ENCODE results near the gene ZMYM2.

ZMYM2 gene

GRCh38 chr13:20132052-20132634, 173.6 kb downstream of the ZMYM2 start:
- FAIRE-seq = no peak
- no peak for DNase-seq (ENCODE audit: insufficient read length, low spot score)
- no peak for TF ChIP-seq POLR2A (IDR thresholded peaks at IDR 0.05; ENCODE audit: low read depth, low read length)

- FAIRE-seq = no peak
Observed at GRCh38 chr13:20134732-20135131, 176.2 kb downstream of the ZMYM2 start.

DNA sequence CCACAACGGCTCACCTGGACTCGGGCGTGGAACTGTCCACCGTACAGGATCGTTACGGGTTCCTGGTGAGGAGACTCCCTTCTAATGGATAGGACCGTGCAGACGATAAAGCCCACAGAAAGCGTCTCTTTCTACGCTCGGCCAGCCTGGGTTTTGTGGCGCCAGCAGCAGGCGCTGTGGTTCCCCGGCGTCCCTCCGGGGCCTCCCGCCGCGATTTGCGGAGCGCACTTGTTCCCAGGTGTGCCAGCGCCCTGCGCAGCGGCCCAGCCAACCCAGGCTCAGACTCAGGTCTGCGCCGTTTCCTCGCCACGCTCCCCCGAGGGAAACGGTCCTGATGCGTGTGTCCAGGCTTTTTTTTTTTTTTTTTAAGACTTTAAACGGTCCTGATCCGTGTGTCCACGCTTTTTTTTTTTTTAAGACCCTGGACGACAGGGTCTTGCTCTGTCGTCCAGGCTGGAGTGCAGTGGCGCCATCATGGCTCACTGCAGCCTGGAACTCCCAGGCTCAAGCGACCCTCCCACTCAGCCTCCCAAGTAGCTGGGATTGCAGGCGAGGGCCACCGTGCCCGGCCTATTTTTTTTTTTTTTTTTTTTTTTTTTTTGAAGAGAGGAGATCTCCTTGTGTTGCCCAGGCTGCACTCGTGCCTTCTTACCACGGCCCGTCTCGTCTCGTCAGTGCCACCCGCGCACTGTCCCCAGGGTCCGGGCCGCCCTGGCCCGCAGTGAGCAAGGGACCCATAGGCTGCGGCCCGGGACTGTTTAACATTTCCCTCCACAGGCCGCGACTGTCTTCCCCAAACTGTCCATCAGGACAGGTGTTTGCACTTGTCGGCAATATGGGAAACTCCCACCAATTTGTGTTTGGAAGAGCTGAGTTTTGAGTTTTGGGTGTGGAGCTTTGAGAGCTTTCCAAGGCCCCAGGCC, 178.5 kb downstream of the ZMYM2 start:
- no peak for FAIRE-seq
- no peak for TF ChIP-seq POLR2A (IDR thresholded peaks at IDR 0.05; ENCODE audit: low read depth, low read length)
- DNase-seq (ENCODE audit: insufficient read length, low spot score) = no peak

More at GRCh38 chr13:20134732-20135131, 176.2 kb downstream of the ZMYM2 start:
- no peak for DNase-seq (ENCODE audit: insufficient read length, low spot score)
- no peak for TF ChIP-seq POLR2A (IDR thresholded peaks at IDR 0.05; ENCODE audit: low read depth, low read length)

DNA sequence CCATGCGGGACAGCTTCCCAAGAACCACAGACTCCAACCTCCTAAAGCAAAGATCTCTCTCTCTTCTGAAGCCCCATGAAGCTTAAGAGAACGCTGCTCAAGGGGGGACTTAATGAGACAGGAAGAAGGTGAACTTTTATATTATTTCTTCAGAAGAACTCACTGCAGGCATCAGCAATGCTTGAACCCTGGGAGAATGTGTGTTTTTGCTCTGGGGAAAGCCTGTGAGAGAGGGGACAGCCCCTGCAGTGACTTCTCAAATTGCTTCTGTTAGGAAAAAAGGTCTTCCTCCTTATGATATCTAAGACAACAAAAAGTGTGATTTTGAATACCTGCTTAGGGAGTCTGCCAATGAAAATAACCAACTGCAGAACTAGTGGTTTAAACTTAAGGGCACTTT, 179.3 kb downstream of the ZMYM2 start:
- FAIRE-seq (no peak), DNase-seq (ENCODE audit: insufficient read length, low spot score) (no peak)
- no peak for TF ChIP-seq POLR2A (IDR thresholded peaks at IDR 0.05; ENCODE audit: low read depth, low read length)

DNA sequence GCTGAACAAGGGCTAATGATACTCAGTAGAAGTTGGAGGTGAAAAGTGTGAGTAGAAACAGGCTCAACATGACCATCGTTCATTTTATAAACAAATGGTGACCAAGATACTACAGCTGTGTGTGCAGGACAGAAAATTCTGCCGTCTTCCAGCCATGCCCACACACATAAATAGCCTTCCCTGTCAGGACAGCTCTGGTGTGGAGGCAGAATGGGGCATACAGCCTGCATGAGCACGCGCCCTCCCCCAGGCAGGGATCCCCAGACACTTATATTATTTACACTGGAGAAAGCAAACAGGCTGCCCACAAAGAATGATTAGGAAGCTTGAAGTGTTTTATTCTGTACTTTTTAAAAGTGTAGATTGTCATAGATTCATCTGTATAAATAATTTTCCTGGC, 182.0 kb downstream of the ZMYM2 start:
- FAIRE-seq = no peak
- no peak for TF ChIP-seq POLR2A (IDR thresholded peaks at IDR 0.05; ENCODE audit: low read depth, low read length)
- DNase-seq (ENCODE audit: insufficient read length, low spot score) = no peak

All from H54 (cell line).